PFSK-1 (cell line): Measurements from ENCODE around the gene MST1.

Experiments
- FOXP2 ChIP-seq: optimal IDR thresholded peaks from 2 replicates; pipeline ENCODE3; 2011; ENCODE audit warnings: borderline replicate concordance, control low read depth, inconsistent platforms; ENCODE audit not compliant: insufficient read depth; ENCODE audit errors: extremely low read length, extremely low read depth
- POLR2AphosphoS5 ChIP-seq: IDR thresholded peaks from 2 replicates; pipeline ENCODE4 v1.6.1; 2012; ENCODE audit warnings: low read depth, mild to moderate bottlenecking, control low read depth, low read length, moderate library complexity
- SIN3A ChIP-seq: IDR thresholded peaks from 2 replicates; pipeline ENCODE4 v1.6.1; 2012; ENCODE audit warnings: mild to moderate bottlenecking, low read length, moderate library complexity, borderline replicate concordance; ENCODE audit not compliant: insufficient read depth
- TAF1 ChIP-seq: IDR thresholded peaks from 2 replicates; pipeline ENCODE4 v1.6.1; 2012; ENCODE audit warnings: low read length, control low read depth, borderline replicate concordance; ENCODE audit not compliant: insufficient read depth
- TF ChIP-seq, protein P1 (sequence below), 2 experiments: IDR thresholded peaks; 2 replicates each; pipeline versions ENCODE4 v1.6.1 to v1.8.0; 2011 to 2012; ENCODE audit warnings: low read depth in 2 of 2, low read length in 2 of 2, control low read depth in 1 of 2, inconsistent platforms in 1 of 2, mild to moderate bottlenecking in 1 of 2, moderate library complexity in 1 of 2; ENCODE audit not compliant: insufficient read depth in 1 of 2

MST1 gene

DNA sequence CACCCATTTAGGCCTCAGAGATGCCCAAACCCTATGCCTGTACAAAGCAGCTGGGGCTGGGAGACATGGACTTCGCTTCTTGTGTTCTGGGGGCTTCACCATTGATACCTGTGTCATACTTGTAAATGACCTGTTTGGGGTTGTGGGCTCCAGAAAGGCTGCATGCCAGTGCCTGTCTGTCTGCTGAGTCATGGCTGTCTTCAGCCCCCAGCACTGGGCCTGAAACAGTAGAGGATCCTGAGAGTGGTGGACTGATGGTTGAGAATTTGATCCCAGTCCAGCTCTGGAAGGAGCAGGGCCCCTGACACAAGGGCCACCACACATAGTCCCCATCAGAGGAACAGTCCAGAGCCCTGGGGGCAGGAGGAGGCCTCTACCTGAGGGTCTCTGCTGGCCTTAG is 39.7 kb downstream of the MST1 start:
- TF ChIP-seq SIN3A, result no peak
- TF ChIP-seq, protein P1, sequence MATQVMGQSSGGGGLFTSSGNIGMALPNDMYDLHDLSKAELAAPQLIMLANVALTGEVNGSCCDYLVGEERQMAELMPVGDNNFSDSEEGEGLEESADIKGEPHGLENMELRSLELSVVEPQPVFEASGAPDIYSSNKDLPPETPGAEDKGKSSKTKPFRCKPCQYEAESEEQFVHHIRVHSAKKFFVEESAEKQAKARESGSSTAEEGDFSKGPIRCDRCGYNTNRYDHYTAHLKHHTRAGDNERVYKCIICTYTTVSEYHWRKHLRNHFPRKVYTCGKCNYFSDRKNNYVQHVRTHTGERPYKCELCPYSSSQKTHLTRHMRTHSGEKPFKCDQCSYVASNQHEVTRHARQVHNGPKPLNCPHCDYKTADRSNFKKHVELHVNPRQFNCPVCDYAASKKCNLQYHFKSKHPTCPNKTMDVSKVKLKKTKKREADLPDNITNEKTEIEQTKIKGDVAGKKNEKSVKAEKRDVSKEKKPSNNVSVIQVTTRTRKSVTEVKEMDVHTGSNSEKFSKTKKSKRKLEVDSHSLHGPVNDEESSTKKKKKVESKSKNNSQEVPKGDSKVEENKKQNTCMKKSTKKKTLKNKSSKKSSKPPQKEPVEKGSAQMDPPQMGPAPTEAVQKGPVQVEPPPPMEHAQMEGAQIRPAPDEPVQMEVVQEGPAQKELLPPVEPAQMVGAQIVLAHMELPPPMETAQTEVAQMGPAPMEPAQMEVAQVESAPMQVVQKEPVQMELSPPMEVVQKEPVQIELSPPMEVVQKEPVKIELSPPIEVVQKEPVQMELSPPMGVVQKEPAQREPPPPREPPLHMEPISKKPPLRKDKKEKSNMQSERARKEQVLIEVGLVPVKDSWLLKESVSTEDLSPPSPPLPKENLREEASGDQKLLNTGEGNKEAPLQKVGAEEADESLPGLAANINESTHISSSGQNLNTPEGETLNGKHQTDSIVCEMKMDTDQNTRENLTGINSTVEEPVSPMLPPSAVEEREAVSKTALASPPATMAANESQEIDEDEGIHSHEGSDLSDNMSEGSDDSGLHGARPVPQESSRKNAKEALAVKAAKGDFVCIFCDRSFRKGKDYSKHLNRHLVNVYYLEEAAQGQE (IDR thresholded peaks at IDR 0.05; ENCODE audit: insufficient read depth in 1 of 2, low read depth in 2 of 2, low read length in 2 of 2), result no peak
- no peak for TF ChIP-seq POLR2AphosphoS5
- TF ChIP-seq FOXP2, result no peak
- TF ChIP-seq TAF1, result no peak

DNA sequence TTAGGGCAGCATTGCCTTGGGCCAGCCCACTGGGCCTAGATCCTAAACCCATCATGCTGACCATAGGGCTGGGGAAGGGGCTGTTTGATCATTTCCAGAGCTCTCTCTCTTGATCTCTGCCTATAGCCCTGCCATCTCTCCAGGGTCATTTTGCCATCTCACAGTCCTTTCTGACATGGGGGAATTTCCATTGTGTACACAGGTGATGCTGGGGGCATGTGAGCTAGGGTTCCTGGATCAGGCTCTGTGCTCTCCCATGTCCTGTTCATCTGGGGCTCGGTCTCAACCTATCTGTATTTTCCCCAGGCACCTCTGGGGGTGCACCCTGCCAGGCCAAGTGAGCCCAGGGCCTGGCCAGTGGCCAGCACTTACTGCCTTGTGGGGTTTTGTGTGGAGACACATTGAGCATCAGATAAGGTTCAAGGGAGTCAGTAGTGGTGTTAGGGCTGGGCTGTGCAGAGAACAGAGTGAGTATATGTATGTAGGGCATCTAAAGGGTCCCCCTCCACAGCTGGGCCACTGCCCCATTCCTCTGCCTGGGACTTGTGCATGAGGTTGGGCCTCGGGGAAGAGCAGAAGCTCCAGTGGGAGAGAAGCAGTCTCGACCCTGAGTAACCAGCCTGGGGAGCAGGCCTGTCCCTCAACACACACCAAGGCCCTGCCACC is 40.8 kb downstream of the MST1 start:
- TF ChIP-seq SIN3A, result no peak
- TF ChIP-seq POLR2AphosphoS5, result no peak
- TF ChIP-seq, protein P1 (IDR thresholded peaks at IDR 0.05; ENCODE audit: insufficient read depth in 1 of 2, low read depth in 2 of 2, low read length in 2 of 2), result no peak
- no peak for TF ChIP-seq FOXP2

- TF ChIP-seq FOXP2 (no peak), TAF1 (no peak), POLR2AphosphoS5 (no peak), SIN3A (no peak)
- TF ChIP-seq, protein P1 (IDR thresholded peaks at IDR 0.05; ENCODE audit: insufficient read depth in 1 of 2, low read depth in 2 of 2, low read length in 2 of 2), result no peak
Measured at GRCh38 chr3:49647741-49648140, 41.5 kb downstream of the MST1 start.

GRCh38 chr3:49646236-49646635 is 43.0 kb downstream of the MST1 start:
- no peak for TF ChIP-seq SIN3A
- TF ChIP-seq, protein P1 (IDR thresholded peaks at IDR 0.05; ENCODE audit: insufficient read depth in 1 of 2, low read depth in 2 of 2, low read length in 2 of 2), result no peak
- no peak for TF ChIP-seq FOXP2
- TF ChIP-seq POLR2AphosphoS5, result no peak
- no peak for TF ChIP-seq TAF1
